Measurements from ENCODE around the gene RBM4.

The RBM4 gene

GRCh38 chr11:66674964-66675602 lies 36.6 kb downstream of the RBM4 start:
- no peak for TF ChIP-seq CTCF (IDR thresholded peaks at IDR 0.05; ENCODE audit: low read depth, low read length)

DNA sequence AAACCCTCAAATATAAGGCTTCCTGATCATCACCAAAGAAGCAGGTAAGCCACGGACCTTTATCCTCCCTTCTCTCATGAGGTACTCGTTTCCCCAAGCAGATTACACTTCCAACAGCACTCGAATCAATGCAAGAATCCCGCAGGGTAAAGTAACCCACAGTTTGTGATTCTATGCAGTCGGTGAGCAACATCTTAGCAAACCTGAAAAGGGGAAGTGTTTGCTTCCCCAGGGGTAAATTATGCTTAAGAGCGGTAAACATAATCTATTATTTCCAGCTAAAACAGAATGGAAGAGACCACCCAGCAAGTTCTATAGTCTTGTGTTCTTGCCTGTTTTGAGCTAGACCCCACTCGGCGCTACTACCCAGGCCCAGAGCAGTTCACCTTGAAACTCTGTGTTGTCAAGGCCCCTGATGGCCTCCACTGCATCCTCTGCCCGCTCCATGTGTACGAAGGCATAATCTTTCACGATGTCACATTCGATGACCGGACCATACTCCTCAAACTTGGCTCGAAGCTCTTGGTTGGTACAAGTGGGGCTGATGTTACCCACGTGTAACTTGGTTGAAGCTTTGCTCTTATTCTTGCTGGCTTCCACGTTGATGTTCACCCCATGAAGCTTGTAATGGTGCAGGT lies 37.9 kb downstream of the RBM4 start:
- DNase-seq (ENCODE audit: low read depth, low spot score) = no peak
- in situ Hi-C loops (cut with HindIII; ENCODE audit: low sequenced_read_pairs) = no loop called here
- H3K4me3 ChIP-seq (ENCODE audit: low read depth, low read length) = peak overlapping the region; percentile 78
- no peak for TF ChIP-seq CTCF (IDR thresholded peaks at IDR 0.05; ENCODE audit: low read depth, low read length)

More at GRCh38 chr11:66674964-66675602, 36.6 kb downstream of the RBM4 start:
- H3K4me3 ChIP-seq (ENCODE audit: low read depth, low read length) = no peak overlapping the region
- in situ Hi-C loops (cut with HindIII; ENCODE audit: low sequenced_read_pairs) = no loop called here
- DNase-seq (ENCODE audit: low read depth, low spot score) = no peak

DNA sequence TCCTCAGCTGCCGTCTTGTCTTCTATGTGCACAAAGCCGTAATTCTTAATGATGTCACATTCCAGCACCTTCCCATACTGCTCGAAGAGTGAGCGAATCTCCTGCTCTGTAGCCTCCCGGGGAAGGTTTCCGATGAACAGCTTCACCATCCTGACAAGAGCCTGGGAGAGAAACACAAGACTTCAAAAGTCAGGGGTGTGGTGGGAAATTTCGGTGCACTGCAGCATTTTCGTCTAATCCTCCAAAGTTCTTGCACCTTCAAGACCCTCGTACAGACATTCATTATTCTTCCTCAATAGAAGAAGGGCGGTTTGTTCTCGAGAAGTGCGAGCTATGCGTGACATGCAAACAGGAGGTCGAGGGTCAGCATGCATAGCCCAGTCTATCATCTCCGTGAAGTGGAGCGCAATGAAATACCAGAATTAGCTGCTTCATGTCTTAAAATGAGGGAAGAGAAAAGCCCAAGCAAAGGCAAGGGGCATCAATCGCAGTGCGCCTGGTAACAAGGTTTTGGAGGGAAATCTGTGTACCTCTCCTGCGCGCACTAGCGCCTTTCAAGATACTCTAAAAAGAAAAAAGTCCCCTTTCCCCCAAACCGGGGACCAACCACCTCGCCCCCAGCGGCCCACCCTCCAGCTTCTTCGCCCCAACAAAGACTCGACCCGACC lies 38.6 kb downstream of the RBM4 start:
- no peak for DNase-seq (ENCODE audit: low read depth, low spot score)
- peak overlapping the region; percentile 78 for H3K4me3 ChIP-seq (ENCODE audit: low read depth, low read length)
- in situ Hi-C loops (cut with HindIII; ENCODE audit: low sequenced_read_pairs) = no loop called here
- no peak for TF ChIP-seq CTCF (IDR thresholded peaks at IDR 0.05; ENCODE audit: low read depth, low read length)

GRCh38 chr11:66677599-66678375 lies 39.3 kb downstream of the RBM4 start, which contains the start of gene RBM4B:
TSS of gene RBM4B (minus strand) at chr11:66677887. CDS start at chr11:66677079, 808 bp downstream.
- TF ChIP-seq CTCF (IDR thresholded peaks at IDR 0.05; ENCODE audit: low read depth, low read length) = no peak
- in situ Hi-C loops (cut with HindIII; ENCODE audit: low sequenced_read_pairs) = no loop called here
- peak within 1 kb of the TSS; percentile 78 for H3K4me3 ChIP-seq (ENCODE audit: low read depth, low read length)
- DNase-seq (ENCODE audit: low read depth, low spot score) = peak; percentile 95

DNA sequence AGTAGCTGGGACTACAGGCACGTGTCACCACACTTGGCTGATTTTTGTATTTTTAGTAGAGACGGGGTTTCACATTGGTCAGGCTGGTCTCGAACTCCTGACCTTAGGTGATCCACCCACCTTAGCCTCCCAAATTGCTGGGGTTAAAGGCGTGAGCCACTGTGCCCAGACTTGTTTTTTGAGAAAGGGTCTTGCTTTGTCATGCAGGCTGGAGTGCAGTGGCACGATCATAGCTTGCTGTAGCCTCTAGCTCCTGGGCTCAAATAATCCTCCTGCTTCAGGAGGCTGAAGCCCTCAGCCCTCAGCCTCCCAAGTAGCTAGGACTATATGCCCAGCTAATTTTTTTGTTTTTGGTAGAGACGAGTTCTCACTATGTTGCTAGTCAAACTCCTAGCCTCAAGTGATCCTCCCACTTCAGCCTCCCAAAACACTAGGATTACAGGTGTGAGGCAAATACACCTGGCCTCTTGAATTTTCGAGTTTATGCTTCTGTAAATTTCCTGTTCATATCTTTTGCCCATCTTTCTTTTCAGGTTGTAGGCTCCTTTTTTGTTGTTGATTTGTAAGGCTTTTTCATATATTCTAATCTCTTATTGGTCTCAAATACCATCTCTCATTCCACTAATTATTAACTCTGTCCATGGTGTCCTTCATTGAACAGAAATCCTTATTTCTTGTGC lies 42.6 kb downstream of the RBM4 start:
- in situ Hi-C loops (cut with HindIII; ENCODE audit: low sequenced_read_pairs) = no loop called here
- no peak for TF ChIP-seq CTCF (IDR thresholded peaks at IDR 0.05; ENCODE audit: low read depth, low read length)
- DNase-seq (ENCODE audit: low read depth, low spot score) = no peak
- no peak overlapping the region for H3K4me3 ChIP-seq (ENCODE audit: low read depth, low read length)

DNA sequence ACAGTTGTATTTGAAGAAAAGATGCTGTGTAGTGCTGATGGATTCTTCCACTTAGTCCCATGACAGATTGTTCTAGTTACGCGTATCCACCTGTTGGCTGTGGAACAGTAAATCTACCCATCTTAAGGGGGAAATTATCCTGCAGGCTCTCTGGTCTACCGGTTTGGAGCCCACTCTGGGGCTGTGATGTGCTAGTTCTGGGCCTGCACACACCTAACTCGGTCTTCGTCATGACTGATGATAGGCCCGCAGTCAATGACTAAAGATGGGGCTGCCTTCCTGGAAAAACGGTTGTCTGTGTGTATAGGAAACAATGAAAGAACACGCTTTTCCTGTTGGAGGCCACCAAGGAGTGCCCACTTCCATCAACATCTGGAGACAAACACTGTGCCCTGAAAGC lies 45.4 kb downstream of the RBM4 start:
- no peak for DNase-seq (ENCODE audit: low read depth, low spot score)
- in situ Hi-C loops (cut with HindIII; ENCODE audit: low sequenced_read_pairs) = no loop called here
- no peak overlapping the region for H3K4me3 ChIP-seq (ENCODE audit: low read depth, low read length)
- TF ChIP-seq CTCF (IDR thresholded peaks at IDR 0.05; ENCODE audit: low read depth, low read length) = no peak

Measured in astrocyte of the spinal cord (primary cell).